Measurements from ENCODE around the gene NQO2. TPM values are rescaled to one million over a fixed set of nuclear protein-coding genes. Genes with fewer than 3 reads are reported as not detected.
"Not testable (repeated sequence)": the region's sequence is repeated elsewhere in the genome, so short reads cannot be mapped to it uniquely, and the experiment has no call there.

The NQO2 gene
- total RNA-seq, 2 experiments from 2014 or later = 23.8 to 24.7 TPM

- Mint-ChIP-seq H3K27me3 (no peaks in the 10 kb centered on the region), H3K9me3 (no peaks in the 10 kb centered on the region), H3K4me1 (ENCODE audit: low read depth) (peaks cover 13% of the 10 kb centered on the region), H3K36me3 (ENCODE audit: low read depth) (no peaks in the 10 kb centered on the region), H3K4me3 (peak overlapping the region; percentile 69), H3K27ac (no peak overlapping the region)
- no peak for TF ChIP-seq CTCF (IDR thresholded peaks at IDR 0.05)
- CTCF ChIA-PET = interaction anchor here (1.1 to 3.1 kb wide), 9 partner anchors 11 to 101 kb away, joined by 3 to 18 read pairs (median 4); partner anchors contain the start of gene NQO2
- POLR2A ChIA-PET = interaction anchor here (0.9 to 1.2 kb wide), 5 partner anchors 18 to 62 kb away, joined by 3 to 6 read pairs (median 3); partner anchors contain the start of gene NQO2
- intact Hi-C loops (cut with micrococcal nuclease) = no loop called here
- DNase-seq = no peak
- ATAC-seq = no peak
Measured at GRCh38 chr6:3053231-3053508, 53.5 kb downstream of the NQO2 start.

- H3K4me3 Mint-ChIP-seq = peak overlapping the region; percentile 69
- not testable (repeated sequence) for H3K36me3 Mint-ChIP-seq (ENCODE audit: low read depth); H3K27ac Mint-ChIP-seq; H3K9me3 Mint-ChIP-seq; DNase-seq; H3K27me3 Mint-ChIP-seq; ATAC-seq
- POLR2A ChIA-PET = interaction anchor here (0.9 to 1.2 kb wide), 4 partner anchors 20 to 64 kb away, joined by 3 to 6 read pairs (median 4); no protein-coding TSS in a partner anchor
- H3K4me1 Mint-ChIP-seq (ENCODE audit: low read depth) = peaks cover 19% of the 10 kb centered on the region
- intact Hi-C loops (cut with micrococcal nuclease) = loop anchor here (2.0 kb wide), 1 partner anchor 56 kb away; the partner anchor contains the start of gene NQO2
- CTCF ChIA-PET = interaction anchor here (0.8 to 3.1 kb wide), 8 partner anchors 9 to 212 kb away, joined by 3 to 18 read pairs (median 3); partner anchors contain the start of genes NQO2 and SERPINB1
Measured at GRCh38 chr6:3054229-3055157, 54.8 kb downstream of the NQO2 start.

- DNase-seq; H3K4me3 Mint-ChIP-seq; ATAC-seq; H3K27ac Mint-ChIP-seq; H3K36me3 Mint-ChIP-seq (ENCODE audit: low read depth); H3K27me3 Mint-ChIP-seq; POLR2A ChIA-PET; H3K9me3 Mint-ChIP-seq: not testable (repeated sequence)
- CTCF ChIA-PET = interaction anchor here (1.1 to 3.1 kb wide), 3 partner anchors 55 to 115 kb away, joined by 3 to 18 read pairs (median 3); partner anchors contain the start of gene NQO2
- intact Hi-C loops (cut with micrococcal nuclease) = loop anchor here (2.0 kb wide), 1 partner anchor 56 kb away; the partner anchor contains the start of gene NQO2
- peaks cover 22% of the 10 kb centered on the region for H3K4me1 Mint-ChIP-seq (ENCODE audit: low read depth)
Measured at GRCh38 chr6:3055158-3055499, 55.4 kb downstream of the NQO2 start.

- intact Hi-C loops (cut with micrococcal nuclease) = no loop called here
- Mint-ChIP-seq H3K4me1 (ENCODE audit: low read depth) (peaks cover 22% of the 10 kb centered on the region), H3K27ac (no peak overlapping the region), H3K4me3 (no peak overlapping the region), H3K27me3 (no peaks in the 10 kb centered on the region), H3K9me3 (no peaks in the 10 kb centered on the region), H3K36me3 (ENCODE audit: low read depth) (no peaks in the 10 kb centered on the region)
- ChIA-PET CTCF (interaction anchor here (0.8 to 2.8 kb wide), 10 partner anchors 10 to 210 kb away, joined by 3 to 11 read pairs (median 3); partner anchors contain the start of genes NQO2 and RIPK1), POLR2A (interaction anchor here (1.6 kb wide), 1 partner anchor 67 kb away, joined by 5 read pairs; no protein-coding TSS in a partner anchor)
- ATAC-seq (no peak), DNase-seq (no peak)
- no peak for TF ChIP-seq CTCF (IDR thresholded peaks at IDR 0.05)
Measured at GRCh38 chr6:3057063-3057770, 57.5 kb downstream of the NQO2 start.

- ATAC-seq (no peak), DNase-seq (no peak)
- no peaks in the 10 kb centered on the region for H3K9me3 Mint-ChIP-seq
- H3K36me3 Mint-ChIP-seq (ENCODE audit: low read depth) = no peaks in the 10 kb centered on the region
- ChIA-PET CTCF (interaction anchor here (0.8 to 1.7 kb wide), 9 partner anchors 9 to 312 kb away, joined by 3 to 6 read pairs (median 4); partner anchors contain the start of genes NQO2 and RIPK1), POLR2A (interaction anchor here (1.1 kb wide), 1 partner anchor 9 kb away, joined by 4 read pairs; the partner anchor contains the start of gene RIPK1)
- no peak overlapping the region for H3K27ac Mint-ChIP-seq
- peaks cover 14% of the 10 kb centered on the region for H3K4me1 Mint-ChIP-seq (ENCODE audit: low read depth)
- intact Hi-C loops (cut with micrococcal nuclease) = no loop called here
- H3K27me3 Mint-ChIP-seq = no peaks in the 10 kb centered on the region
- no peak overlapping the region for H3K4me3 Mint-ChIP-seq
- no peak for TF ChIP-seq CTCF (IDR thresholded peaks at IDR 0.05)
Measured at GRCh38 chr6:3058957-3059356, 59.3 kb downstream of the NQO2 start.

GRCh38 chr6:3060092-3060491, 60.4 kb downstream of the NQO2 start:
- H3K4me3 Mint-ChIP-seq; H3K27ac Mint-ChIP-seq; H3K9me3 Mint-ChIP-seq; H3K27me3 Mint-ChIP-seq; intact Hi-C loops (cut with micrococcal nuclease); DNase-seq; H3K36me3 Mint-ChIP-seq (ENCODE audit: low read depth); ATAC-seq: not testable (repeated sequence)
- ChIA-PET CTCF (interaction anchor here (0.9 to 1.7 kb wide), 4 partner anchors 28 to 71 kb away, joined by 3 to 6 read pairs (median 3); partner anchors contain the start of gene NQO2), POLR2A (interaction anchor here (1.1 kb wide), 1 partner anchor 8 kb away, joined by 4 read pairs; the partner anchor contains the start of gene RIPK1)
- peaks cover 17% of the 10 kb centered on the region for H3K4me1 Mint-ChIP-seq (ENCODE audit: low read depth)
